CD14-positive monocyte (primary cell): Measurements from ENCODE around the gene CREG1. TPM values are rescaled to one million over a fixed set of nuclear protein-coding genes. Genes with fewer than 3 reads are reported as not detected.

Source experiments
- DNase-seq, 3 donors: peaks; one replicate each; pipeline ENCODE4 v3.0.0-alpha.2; 2011 to 2022
- H2AFZ ChIP-seq: 2 replicates; pipeline ENCODE4 v1.6.0; 2012; ENCODE audit warnings: mild to moderate bottlenecking, low read depth, low read length, inconsistent platforms; ENCODE audit not compliant: insufficient read depth, poor library complexity, severe bottlenecking
- H3K27ac ChIP-seq, 2 donors: 1 replicate in 1 of 2; 2 replicates in 1 of 2; pipeline ENCODE4 v1.5.1; 2012 to 2013; ENCODE audit warnings: low read length in 2 of 2, control low read depth in 1 of 2, inconsistent platforms in 1 of 2, low read depth in 1 of 2, mild to moderate bottlenecking in 1 of 2
- H3K27me3 ChIP-seq, 2 donors: one replicate each; pipeline versions ENCODE4 v1.6.0 to v1.6.1; 2011 to 2013; ENCODE audit warnings: low read length in 2 of 2; ENCODE audit not compliant: control insufficient read depth in 2 of 2, insufficient read depth in 2 of 2
- H3K36me3 ChIP-seq, 2 donors: replicated peaks in 1 of 2; 1 replicate in 1 of 2; 2 replicates in 1 of 2; pipeline versions ENCODE4 v1.5.1 to v1.6.1; 2012 to 2013; ENCODE audit warnings: low read length in 2 of 2, control low read depth in 1 of 2, inconsistent platforms in 1 of 2, mild to moderate bottlenecking in 1 of 2; ENCODE audit not compliant: insufficient read depth in 2 of 2, control insufficient read depth in 1 of 2
- H3K4me1 ChIP-seq, 2 donors: 1 replicate in 1 of 2; 2 replicates in 1 of 2; pipeline versions ENCODE4 v1.5.1 to v1.6.1; 2012 to 2013; ENCODE audit warnings: low read length in 2 of 2, control low read depth in 1 of 2, inconsistent platforms in 1 of 2, mild to moderate bottlenecking in 1 of 2, moderate library complexity in 1 of 2; ENCODE audit not compliant: insufficient read depth in 2 of 2, control insufficient read depth in 1 of 2
- H3K4me2 ChIP-seq: replicated peaks from 2 replicates; pipeline ENCODE3; 2012; ENCODE audit warnings: low read length, moderate library complexity, mild to moderate bottlenecking; ENCODE audit not compliant: poor library complexity, severe bottlenecking; ENCODE audit errors: extremely low read depth
- H3K4me3 ChIP-seq, 3 experiments: fragments of 200-600 bp in 1 of 3; sonication (generic) in 1 of 3; replicated peaks in 1 of 3; 1 replicate in 2 of 3; 2 replicates in 1 of 3; pipeline ENCODE4 v1.5.1; 2011 to 2013; ENCODE audit warnings: low read length in 3 of 3, mild to moderate bottlenecking in 3 of 3, control low read depth in 2 of 3, low read depth in 2 of 3, inconsistent platforms in 1 of 3, moderate library complexity in 1 of 3
- H3K79me2 ChIP-seq: 2 replicates; pipeline ENCODE4 v1.6.0; 2012; ENCODE audit warnings: mild to moderate bottlenecking, control low read depth, inconsistent platforms, low read length, moderate library complexity; ENCODE audit not compliant: insufficient read depth
- H3K9ac ChIP-seq: 2 replicates; pipeline ENCODE4 v1.6.0; 2017; ENCODE audit warnings: low read length, mild to moderate bottlenecking; ENCODE audit not compliant: insufficient read depth, poor library complexity, severe bottlenecking
- H3K9me3 ChIP-seq, 2 donors: replicated peaks in 1 of 2; 1 replicate in 1 of 2; 2 replicates in 1 of 2; pipeline versions ENCODE4 v1.5.1 to v1.6.1; 2012 to 2013; ENCODE audit warnings: low read length in 2 of 2, control low read depth in 1 of 2; ENCODE audit not compliant: control insufficient read depth in 1 of 2, insufficient read depth in 1 of 2
- H4K20me1 ChIP-seq: 2 replicates; pipeline ENCODE4 v1.6.0; 2012; ENCODE audit warnings: mild to moderate bottlenecking, low read length, control low read depth, moderate library complexity; ENCODE audit not compliant: insufficient read depth
- H3K27ac Mint-ChIP-seq, 7 donors: one replicate each; pipeline ENCODE4 v1.8.0; 2020; ENCODE audit warnings: mild to moderate bottlenecking in 7 of 7, mixed read lengths in 7 of 7, moderate library complexity in 6 of 7, inconsistent platforms in 2 of 7
- H3K27me3 Mint-ChIP-seq, 3 donors: one replicate each; pipeline ENCODE4 v1.8.0; 2021 to 2022; ENCODE audit warnings: low read depth in 3 of 3, mild to moderate bottlenecking in 3 of 3, mixed read lengths in 3 of 3, moderate library complexity in 3 of 3, inconsistent platforms in 1 of 3
- H3K36me3 Mint-ChIP-seq, 2 donors: one replicate each; pipeline ENCODE4 v1.8.0; 2020; ENCODE audit warnings: mixed read lengths in 2 of 2, inconsistent platforms in 1 of 2, mild to moderate bottlenecking in 1 of 2
- H3K4me1 Mint-ChIP-seq: one replicate; pipeline ENCODE4 v1.8.0; 2020; ENCODE audit warnings: mild to moderate bottlenecking, mixed read lengths
- H3K4me3 Mint-ChIP-seq, 2 donors: one replicate each; pipeline ENCODE4 v1.8.0; 2020; ENCODE audit warnings: mild to moderate bottlenecking in 2 of 2, mixed read lengths in 2 of 2, moderate library complexity in 1 of 2
- H3K9me3 Mint-ChIP-seq, 7 donors: one replicate each; pipeline ENCODE4 v1.8.0; 2020 to 2022; ENCODE audit warnings: mixed read lengths in 7 of 7, mild to moderate bottlenecking in 6 of 7, moderate library complexity in 6 of 7, inconsistent platforms in 2 of 7
- CTCF ChIP-seq: fragments of 200-600 bp; IDR thresholded peaks from one replicate; pipeline ENCODE4 v1.8.0; 2022; ENCODE audit warnings: antibody characterized with exemption, mild to moderate bottlenecking
- WGBS: methylation state at CpG from one replicate; pipeline ENCODE4 v1.1.5; 2013; ENCODE audit warnings: missing lambda C conversion rate; ENCODE audit not compliant: insufficient coverage; 5-methylcytosine and 5-hydroxymethylcytosine counted together
- intact Hi-C, 2 donors: fragments of 100-400 bp; cut with micrococcal nuclease; formaldehyde crosslinking; loops; one replicate each; pipeline versions ENCODE4 v1.15.0 to v1.15.1; 2023
- polyA plus RNA-seq, 3 donors: library from polyadenylated mRNA; depleted of rRNA in 1 of 3; unstranded in 2 of 3; stranded (reverse) in 1 of 3; fragments of 300-500 nt in 2 of 3; fragments of >200 nt in 1 of 3; fragmentation: Illumina TruSeq in 2 of 3; gene quantifications; 1 replicate in 2 of 3; 2 replicates in 1 of 3; pipeline ENCODE4 v1.2.3, GENCODE V29; 2012 to 2021

CREG1 gene
- polyA plus RNA-seq, 3 donors: 150 to 309 (median 248) TPM

GRCh38 chr1:167491586-167492461 is 61.7 kb downstream of the CREG1 start:
- peaks cover 0 to 5% (median 2%) of the 10 kb centered on the region in 3 donors for H3K27me3 Mint-ChIP-seq
- WGBS: 63% methylated on average over 5 of the region's 12 CpGs
- H3K9ac ChIP-seq: no peak overlapping the region
- no peaks in the 10 kb centered on the region for H3K36me3 Mint-ChIP-seq
- H3K27ac ChIP-seq: no peak overlapping the region
- intact Hi-C loops: no loop called here
- H3K9me3 Mint-ChIP-seq: peaks cover 0 to 3% (median 0%) of the 10 kb centered on the region in 7 donors
- peaks cover 11% of the 10 kb centered on the region for H3K4me1 Mint-ChIP-seq
- H3K79me2 ChIP-seq: no peaks in the 10 kb centered on the region
- no peak overlapping the region for H3K4me2 ChIP-seq
- no peaks in the 10 kb centered on the region for H3K27me3 ChIP-seq
- no peak overlapping the region for H2AFZ ChIP-seq
- H3K9me3 ChIP-seq: no peaks in the 10 kb centered on the region
- TF ChIP-seq CTCF: no peak
- no peaks in the 10 kb centered on the region for H3K4me1 ChIP-seq
- peak overlapping the region in 1 of 7 donors; percentile 21 for H3K27ac Mint-ChIP-seq
- H3K4me3 Mint-ChIP-seq: no peak overlapping the region
- H3K4me3 ChIP-seq: no peak overlapping the region
- H4K20me1 ChIP-seq: no peaks in the 10 kb centered on the region
- H3K36me3 ChIP-seq: no peaks in the 10 kb centered on the region
- peak in 1 of 3 donors; percentile 3 for DNase-seq

Other genes starting within 250 kb of the CREG1 start
- 1 to 10 TPM in 2 of 3 donors, under 1 TPM in 1; 0.29 to 1.8 (median 1.6) TPM for gene CD247, start 35.2 kb downstream of the CREG1 start, polyA plus RNA-seq
- 100 to 1,000 TPM; 116 to 218 (median 216) TPM for gene RCSD1, start 76.5 kb upstream of the CREG1 start, polyA plus RNA-seq
- gene MPZL1, start 168.2 kb upstream of the CREG1 start, polyA plus RNA-seq: 10 to 100 TPM; 23.1 to 63.6 (median 61.8) TPM